GM12878 (cell line): ENCODE data around the gene EHBP1.

Source experiments
- JUND ChIP-seq: IDR thresholded peaks from 2 replicates; pipeline ENCODE4 v1.6.1; 2012; ENCODE audit warnings: low read depth, mild to moderate bottlenecking, low read length, improper control_type of control experiment, moderate library complexity
- USF1 ChIP-seq: IDR thresholded peaks from 2 replicates; pipeline ENCODE4 v1.6.1; 2011; ENCODE audit warnings: borderline replicate concordance, low read depth, mild to moderate bottlenecking, moderate library complexity, mixed read lengths, low read length; ENCODE audit not compliant: insufficient read depth; ENCODE audit errors: extremely low read length
- ZBTB33 ChIP-seq: fragments of 450-650 bp; IDR thresholded peaks from 2 replicates; pipeline ENCODE4 v1.6.1; 2017; ENCODE audit warnings: mild to moderate bottlenecking

- no peak for TF ChIP-seq ZBTB33
- no peak for TF ChIP-seq JUND
- TF ChIP-seq USF1: no peak
These were observed 146.7 kb downstream of the EHBP1 start for GRCh38 chr2:62852254-62852653.
